SK-N-SH treated with all-trans-retinoic acid at 6 μM for 48 hours (cell line): ENCODE data around the gene SIN3B.

Experiments used
- ATAC-seq: fragments of 200-7000 bp; cut with Tn5 transposase; 3 replicates; pipeline ENCODE4 v1.9.1; 2020; ENCODE audit warnings: mild to moderate bottlenecking, moderate library complexity
- ARNTL ChIP-seq: fragments of 450-650 bp; formaldehyde crosslinking; IDR thresholded peaks from 2 replicates; pipeline ENCODE4 v1.5.0; 2020; ENCODE audit warnings: low read depth, mild to moderate bottlenecking, moderate library complexity, borderline replicate concordance
- BACH2 ChIP-seq: fragments of 250-450 bp; sonication (Bioruptor Pico); IDR thresholded peaks from 2 replicates; pipeline ENCODE4 v1.9.0; 2021; ENCODE audit warnings: mild to moderate bottlenecking, borderline replicate concordance
- CSDC2 ChIP-seq: fragments of 250-450 bp; sonication (Bioruptor Pico); IDR thresholded peaks from 2 replicates; pipeline ENCODE4 v1.5.0; 2020; ENCODE audit warnings: mild to moderate bottlenecking, moderate library complexity
- ESRRG ChIP-seq: fragments of 250-450 bp; sonication (Bioruptor Pico); IDR thresholded peaks from 2 replicates; pipeline ENCODE4 v1.6.1; 2021; ENCODE audit warnings: mild to moderate bottlenecking
- GLIS3 ChIP-seq: fragments of 250-450 bp; sonication (Bioruptor Pico); IDR thresholded peaks from 2 replicates; pipeline ENCODE4 v1.5.0; 2020; ENCODE audit warnings: mild to moderate bottlenecking, moderate library complexity
- ISL1 ChIP-seq: fragments of 250-450 bp; sonication (Bioruptor Pico); IDR thresholded peaks from 2 replicates; pipeline ENCODE4 v2.1.2; 2022; ENCODE audit warnings: mild to moderate bottlenecking, moderate library complexity
- POU6F1 ChIP-seq: fragments of 250-450 bp; sonication (Bioruptor Pico); IDR thresholded peaks from 2 replicates; pipeline ENCODE4 v1.8.0; 2021; ENCODE audit warnings: low read depth, mild to moderate bottlenecking, moderate library complexity, borderline replicate concordance
- PPARA ChIP-seq: fragments of 250-450 bp; sonication (Bioruptor Pico); IDR thresholded peaks from 2 replicates; pipeline ENCODE4 v1.5.0; 2020; ENCODE audit warnings: mild to moderate bottlenecking, borderline replicate concordance
- RARB ChIP-seq: fragments of 250-450 bp; sonication (Bioruptor Pico); IDR thresholded peaks from 2 replicates; pipeline ENCODE4 v1.8.0; 2021; ENCODE audit warnings: mild to moderate bottlenecking, moderate library complexity
- SNAI2 ChIP-seq: fragments of 250-450 bp; sonication (Bioruptor Pico); IDR thresholded peaks from 2 replicates; pipeline ENCODE4 v1.5.0; 2020; ENCODE audit warnings: mild to moderate bottlenecking, moderate library complexity
- TCF4 ChIP-seq: fragments of 250-450 bp; sonication (Bioruptor Pico); IDR thresholded peaks from 2 replicates; pipeline ENCODE4 v1.8.0; 2021; ENCODE audit warnings: mild to moderate bottlenecking, moderate library complexity, borderline replicate concordance
- TOX ChIP-seq: fragments of 250-450 bp; sonication (Bioruptor Pico); IDR thresholded peaks from 2 replicates; pipeline ENCODE4 v1.8.0; 2021; ENCODE audit warnings: mild to moderate bottlenecking, moderate library complexity, borderline replicate concordance
- TSHZ2 ChIP-seq: fragments of 250-450 bp; sonication (Bioruptor Pico); IDR thresholded peaks from 2 replicates; pipeline ENCODE4 v1.5.0; 2020; ENCODE audit warnings: mild to moderate bottlenecking, moderate library complexity
- ZC3H10 ChIP-seq: fragments of 250-450 bp; sonication (Bioruptor Pico); IDR thresholded peaks from 2 replicates; pipeline ENCODE4 v1.5.1; 2021; ENCODE audit warnings: mild to moderate bottlenecking, moderate library complexity
- ZFP3 ChIP-seq: fragments of 250-450 bp; sonication (Bioruptor Pico); IDR thresholded peaks from 2 replicates; pipeline ENCODE4 v1.5.0; 2020; ENCODE audit warnings: mild to moderate bottlenecking, moderate library complexity
- ZNF565 ChIP-seq: fragments of 450-650 bp; formaldehyde crosslinking; conservative IDR thresholded peaks from 2 replicates; pipeline ENCODE4 v1.5.0; 2020; ENCODE audit warnings: low read depth, mild to moderate bottlenecking, moderate library complexity
- ZNF70 ChIP-seq: fragments of 450-650 bp; formaldehyde crosslinking; IDR thresholded peaks from 2 replicates; pipeline ENCODE4 v1.5.0; 2020; ENCODE audit warnings: mild to moderate bottlenecking, moderate library complexity
- ZNF8 ChIP-seq: fragments of 450-650 bp; formaldehyde crosslinking; IDR thresholded peaks from 2 replicates; pipeline ENCODE4 v1.5.0; 2020; ENCODE audit warnings: mild to moderate bottlenecking, moderate library complexity
- TF ChIP-seq, protein P1 (sequence below): fragments of 250-450 bp; sonication (Bioruptor Pico); IDR thresholded peaks from 2 replicates; pipeline ENCODE4 v1.5.1; 2020; ENCODE audit warnings: low read depth, mild to moderate bottlenecking, moderate library complexity

SIN3B gene

GRCh38 chr19:16895467-16896145, 66.4 kb downstream of the SIN3B start:
- TF ChIP-seq POU6F1, result no peak
- TF ChIP-seq TCF4 (CRISPR knock-in tag), result no peak
- TF ChIP-seq, protein P1, sequence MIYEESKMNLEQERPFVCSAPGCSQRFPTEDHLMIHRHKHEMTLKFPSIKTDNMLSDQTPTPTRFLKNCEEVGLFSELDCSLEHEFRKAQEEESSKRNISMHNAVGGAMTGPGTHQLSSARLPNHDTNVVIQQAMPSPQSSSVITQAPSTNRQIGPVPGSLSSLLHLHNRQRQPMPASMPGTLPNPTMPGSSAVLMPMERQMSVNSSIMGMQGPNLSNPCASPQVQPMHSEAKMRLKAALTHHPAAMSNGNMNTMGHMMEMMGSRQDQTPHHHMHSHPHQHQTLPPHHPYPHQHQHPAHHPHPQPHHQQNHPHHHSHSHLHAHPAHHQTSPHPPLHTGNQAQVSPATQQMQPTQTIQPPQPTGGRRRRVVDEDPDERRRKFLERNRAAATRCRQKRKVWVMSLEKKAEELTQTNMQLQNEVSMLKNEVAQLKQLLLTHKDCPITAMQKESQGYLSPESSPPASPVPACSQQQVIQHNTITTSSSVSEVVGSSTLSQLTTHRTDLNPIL, result no peak
- TF ChIP-seq ZNF565 (CRISPR knock-in tag), result no peak
- no peak for ATAC-seq

DNA sequence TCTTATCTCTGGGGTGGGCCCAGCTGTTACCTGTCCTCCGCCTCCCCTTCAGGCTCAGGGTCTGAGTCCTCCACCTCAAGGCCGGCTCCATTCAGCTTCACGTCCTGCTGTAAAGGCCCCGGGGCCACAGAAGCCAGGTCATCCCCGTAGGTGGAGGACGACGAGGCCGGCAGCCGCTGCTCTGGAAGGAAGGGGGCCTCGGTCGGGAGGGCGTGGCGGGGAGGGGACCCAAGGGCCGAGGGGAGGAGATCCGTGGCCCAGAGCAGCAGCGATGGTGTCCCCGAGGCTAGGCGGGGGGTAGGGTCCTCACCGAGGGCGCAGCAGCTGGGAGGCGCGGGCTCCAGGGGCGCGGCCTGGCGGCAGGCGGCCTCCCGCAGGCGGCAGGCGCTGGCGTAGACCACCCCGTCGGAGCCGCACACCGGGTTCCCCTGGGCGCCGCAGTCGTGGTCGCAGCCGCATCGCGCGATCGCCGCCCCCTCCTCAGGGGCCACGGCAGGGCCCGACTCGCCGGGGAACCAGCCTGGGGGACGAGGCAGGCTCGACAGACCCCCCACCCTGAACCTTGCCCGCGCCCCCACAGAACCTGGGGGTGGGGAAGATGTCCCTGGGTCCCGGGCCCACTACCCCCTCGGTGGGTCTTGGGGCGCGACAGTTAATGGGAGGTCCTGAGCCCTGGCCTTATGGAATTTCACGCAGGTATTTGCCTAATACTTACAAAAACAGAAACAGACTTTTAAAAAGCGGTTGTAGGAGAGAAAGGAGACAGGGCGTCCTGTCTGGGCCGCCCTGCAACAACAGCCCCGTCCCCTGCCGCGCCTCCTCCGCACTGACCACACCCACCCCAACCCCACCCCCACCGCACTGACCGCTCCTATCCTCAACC, 67.2 kb downstream of the SIN3B start:
- peak; percentile 35 for ATAC-seq
- no peak for TF ChIP-seq ZNF565 (CRISPR knock-in tag)
- TF ChIP-seq ZFP3, result no peak
- TF ChIP-seq ISL1 (CRISPR knock-in tag), result no peak
- TF ChIP-seq ZNF70, result no peak
- TF ChIP-seq, protein P1, result no peak
- TF ChIP-seq SNAI2 (CRISPR knock-in tag), result no peak
- TF ChIP-seq PPARA, result no peak
- no peak for TF ChIP-seq BACH2
- TF ChIP-seq RARB, result no peak
- TF ChIP-seq ZC3H10 (CRISPR knock-in tag), result no peak
- no peak for TF ChIP-seq ARNTL
- no peak for TF ChIP-seq ZNF8 (CRISPR knock-in tag)
- no peak for TF ChIP-seq TOX (CRISPR knock-in tag)

- TF ChIP-seq ISL1 (CRISPR knock-in tag), result no peak
- TF ChIP-seq, all 23 proteins: peak for 0
- peak; percentile 93 for ATAC-seq
These were observed 68.0 kb downstream of the SIN3B start for GRCh38 chr19:16897029-16897855.

GRCh38 chr19:16897856-16898161, 68.6 kb downstream of the SIN3B start:
- TF ChIP-seq ZNF70 (no peak), ARNTL (no peak), POU6F1 (no peak), ESRRG (CRISPR knock-in tag) (no peak), ZFP3 (no peak), GLIS3 (CRISPR knock-in tag) (no peak), ZNF8 (CRISPR knock-in tag) (no peak), RARB (no peak), CSDC2 (no peak), ISL1 (CRISPR knock-in tag) (no peak), TSHZ2 (CRISPR knock-in tag) (no peak)
- TF ChIP-seq, all 23 proteins: peak for 0
- ATAC-seq, result peak; percentile 49
